ENCODE results near the gene KLHL14.

DNA sequence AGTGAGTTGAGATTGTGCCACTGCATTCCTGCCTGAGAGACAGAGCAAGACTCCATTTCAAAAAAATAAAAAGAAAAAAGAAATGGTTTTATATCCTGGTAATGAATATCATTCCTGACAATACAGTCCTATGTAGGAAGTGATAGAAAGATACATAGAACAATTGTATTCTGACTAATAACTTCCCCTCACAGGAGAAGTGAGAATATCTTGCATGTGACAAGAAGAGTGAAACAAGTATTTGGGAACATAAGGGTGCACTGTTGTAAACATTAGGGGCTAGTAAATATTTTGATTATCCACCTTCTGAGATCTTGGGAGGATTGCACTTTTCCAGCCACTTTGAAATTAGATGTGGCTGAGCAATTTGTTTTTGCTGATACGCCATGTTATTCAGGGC, 40.7 kb downstream of the KLHL14 start:
- TF ChIP-seq TAF1 (IDR thresholded peaks at IDR 0.05; ENCODE audit: borderline replicate concordance, low read depth, low read length) (no peak), SMARCA5 (IDR thresholded peaks at IDR 0.05) (no peak), MEF2A (IDR thresholded peaks at IDR 0.05; ENCODE audit: insufficient read depth, low read depth, low read length) (no peak), POLR2A (IDR thresholded peaks at IDR 0.05; ENCODE audit: low read depth, low read length) (no peak)

All from GM12878 (cell line).